ENCODE data around the gene FGF18.

- TF ChIP-seq, protein P1, sequence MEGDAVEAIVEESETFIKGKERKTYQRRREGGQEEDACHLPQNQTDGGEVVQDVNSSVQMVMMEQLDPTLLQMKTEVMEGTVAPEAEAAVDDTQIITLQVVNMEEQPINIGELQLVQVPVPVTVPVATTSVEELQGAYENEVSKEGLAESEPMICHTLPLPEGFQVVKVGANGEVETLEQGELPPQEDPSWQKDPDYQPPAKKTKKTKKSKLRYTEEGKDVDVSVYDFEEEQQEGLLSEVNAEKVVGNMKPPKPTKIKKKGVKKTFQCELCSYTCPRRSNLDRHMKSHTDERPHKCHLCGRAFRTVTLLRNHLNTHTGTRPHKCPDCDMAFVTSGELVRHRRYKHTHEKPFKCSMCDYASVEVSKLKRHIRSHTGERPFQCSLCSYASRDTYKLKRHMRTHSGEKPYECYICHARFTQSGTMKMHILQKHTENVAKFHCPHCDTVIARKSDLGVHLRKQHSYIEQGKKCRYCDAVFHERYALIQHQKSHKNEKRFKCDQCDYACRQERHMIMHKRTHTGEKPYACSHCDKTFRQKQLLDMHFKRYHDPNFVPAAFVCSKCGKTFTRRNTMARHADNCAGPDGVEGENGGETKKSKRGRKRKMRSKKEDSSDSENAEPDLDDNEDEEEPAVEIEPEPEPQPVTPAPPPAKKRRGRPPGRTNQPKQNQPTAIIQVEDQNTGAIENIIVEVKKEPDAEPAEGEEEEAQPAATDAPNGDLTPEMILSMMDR (IDR thresholded peaks at IDR 0.05) = no peak
- TF ChIP-seq POLR2A (IDR thresholded peaks at IDR 0.05) = no peak
- no peak for TF ChIP-seq EP300 (IDR thresholded peaks at IDR 0.05)
- TF ChIP-seq POLR2AphosphoS5 (IDR thresholded peaks at IDR 0.05) = no peak
Observed at GRCh38 chr5:171436804-171437285, 17.4 kb downstream of the FGF18 start.

All from upper lobe of left lung (tissue), 4 donors.